ENCODE measurements around the gene LRP8. TPM values are rescaled to one million over a fixed set of nuclear protein-coding genes. Genes with fewer than 3 reads are reported as not detected.

LRP8 gene
- total RNA-seq, 4 donors from 2014 or later = 4.5 to 33.8 (median 5.0) TPM

GRCh38 chr1:53359225-53359933 is 31.5 kb upstream of the LRP8 start:
- H3K4me3 ChIP-seq = no peak overlapping the region
- no peaks in the 10 kb centered on the region for H3K4me1 ChIP-seq
- DNase-seq = peak in 2 of 3 donors; percentile 27 to 33
- H3K27ac ChIP-seq = no peak overlapping the region
- no peaks in the 10 kb centered on the region for H3K36me3 ChIP-seq
- no peaks in the 10 kb centered on the region for H3K27me3 ChIP-seq
- no peaks in the 10 kb centered on the region for H3K9me3 ChIP-seq
- TF ChIP-seq CTCF (IDR thresholded peaks at IDR 0.05) (no peak), POLR2A (IDR thresholded peaks at IDR 0.05) (no peak)

DNA sequence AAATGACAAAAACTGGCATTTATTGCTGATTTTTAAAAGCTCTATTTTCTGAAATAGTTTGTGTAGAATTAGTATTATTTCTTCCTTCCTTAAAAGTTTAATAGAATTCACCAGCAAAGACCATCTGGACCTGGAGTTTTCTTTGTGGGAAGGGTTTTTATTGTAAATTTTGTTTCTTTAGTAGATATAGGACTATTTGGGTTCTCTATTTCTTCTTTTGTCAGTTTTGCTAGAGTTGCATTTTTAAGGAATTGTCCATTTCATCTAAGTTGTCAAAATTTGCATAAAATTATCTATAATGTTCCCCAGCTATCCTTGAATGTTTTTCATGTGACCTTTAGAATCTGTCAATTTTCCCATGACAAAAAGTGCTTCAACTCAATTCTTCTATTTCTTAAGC is 28.8 kb upstream of the LRP8 start:
- H3K36me3 ChIP-seq = no peaks in the 10 kb centered on the region
- H3K4me1 ChIP-seq = no peaks in the 10 kb centered on the region
- no peak for TF ChIP-seq POLR2A (IDR thresholded peaks at IDR 0.05)
- H3K9me3 ChIP-seq = no peaks in the 10 kb centered on the region
- H3K27me3 ChIP-seq = no peaks in the 10 kb centered on the region
- H3K27ac ChIP-seq = no peak overlapping the region
- no peak for DNase-seq
- no peak overlapping the region for H3K4me3 ChIP-seq

DNA sequence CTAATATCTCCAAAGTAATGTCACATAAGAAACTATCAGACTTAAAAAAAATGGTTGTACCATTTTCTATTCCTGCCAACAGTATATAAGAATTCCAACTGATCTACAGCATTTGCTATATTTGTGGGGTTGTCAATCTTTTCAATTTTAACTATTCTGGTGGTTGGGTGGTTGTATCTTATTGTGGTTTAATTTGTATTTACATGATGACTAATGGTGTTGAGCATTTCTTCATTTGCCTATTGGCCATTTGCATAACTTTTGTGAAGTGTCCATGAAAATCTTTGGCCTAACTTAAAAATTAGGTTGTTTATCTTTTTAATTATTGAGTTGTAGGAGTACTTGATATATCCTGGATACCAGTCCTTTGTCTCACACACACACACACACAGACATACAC is 26.2 kb upstream of the LRP8 start:
- Histone ChIP-seq H3K27ac (no peak overlapping the region), H3K4me3 (no peak overlapping the region), H3K4me1 (no peaks in the 10 kb centered on the region), H3K36me3 (no peaks in the 10 kb centered on the region), H3K9me3 (no peaks in the 10 kb centered on the region), H3K27me3 (no peaks in the 10 kb centered on the region)
- no peak for DNase-seq
- TF ChIP-seq CTCF (IDR thresholded peaks at IDR 0.05) = no peak
- TF ChIP-seq POLR2A (IDR thresholded peaks at IDR 0.05) = no peak

DNA sequence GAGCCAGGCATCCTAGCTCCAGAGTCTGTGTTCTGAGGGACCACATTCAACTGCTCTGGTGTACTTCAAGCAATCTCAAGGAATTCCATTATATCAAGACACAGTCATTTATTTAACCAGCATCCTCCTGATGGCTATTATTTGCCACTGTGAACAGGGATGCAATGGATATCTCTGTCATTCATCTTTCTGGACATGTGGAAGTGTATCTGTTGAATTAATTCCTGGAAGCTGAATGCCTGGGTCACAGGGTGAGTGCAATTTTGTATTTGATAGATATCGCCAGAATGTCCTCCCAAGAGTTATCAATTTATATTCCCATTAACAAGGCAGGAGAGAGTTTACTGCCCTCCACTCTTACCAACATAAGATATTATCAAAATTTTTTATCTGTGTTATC is 24.7 kb upstream of the LRP8 start:
- Histone ChIP-seq H3K9me3 (no peaks in the 10 kb centered on the region), H3K27me3 (no peaks in the 10 kb centered on the region), H3K27ac (no peak overlapping the region), H3K4me1 (no peaks in the 10 kb centered on the region), H3K4me3 (no peak overlapping the region), H3K36me3 (no peaks in the 10 kb centered on the region)
- no peak for DNase-seq
- TF ChIP-seq CTCF (IDR thresholded peaks at IDR 0.05) = no peak
- no peak for TF ChIP-seq POLR2A (IDR thresholded peaks at IDR 0.05)

DNA sequence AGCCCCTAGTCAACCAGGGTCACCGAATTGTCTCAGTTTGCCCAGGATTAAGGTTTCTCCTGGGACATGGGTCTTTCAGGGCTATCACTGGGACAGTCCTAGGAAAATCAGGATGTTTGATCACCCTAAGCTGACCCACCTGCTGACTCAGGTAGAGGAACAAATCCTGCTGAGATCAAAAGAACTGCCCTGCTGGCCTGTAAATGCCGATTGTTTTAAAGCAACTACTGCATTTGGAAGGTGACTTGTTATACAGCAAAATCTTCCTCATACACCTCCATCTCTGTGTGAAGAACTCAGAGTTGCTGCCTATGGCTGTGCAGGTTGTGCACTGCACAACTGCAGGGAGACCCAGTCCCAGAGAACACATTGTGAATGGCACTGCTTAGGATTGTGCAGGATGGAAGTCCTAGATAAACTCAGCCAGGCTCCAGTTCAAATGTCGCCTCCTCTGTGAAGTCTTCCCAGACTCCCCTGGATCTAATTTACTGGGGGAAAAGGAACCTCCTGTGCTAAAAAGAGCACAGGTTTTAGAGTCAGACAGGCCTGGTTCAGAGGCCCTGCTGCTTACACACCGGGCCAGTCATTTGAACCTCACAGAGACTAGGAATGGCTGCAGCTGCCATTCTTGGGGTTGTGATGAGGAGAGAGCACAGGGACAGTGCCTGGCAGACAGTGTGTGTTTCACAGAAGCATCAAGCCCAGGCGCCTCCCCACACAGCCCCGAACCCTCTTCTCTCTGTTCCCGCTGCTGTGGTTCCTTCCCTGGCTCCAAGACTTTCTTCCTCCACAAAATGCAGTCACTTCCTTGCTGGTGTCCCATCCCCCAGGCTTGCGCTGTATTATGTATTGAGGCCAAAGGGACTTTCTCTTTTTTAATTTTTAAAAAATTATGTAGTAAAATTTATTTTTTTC is 23.2 kb upstream of the LRP8 start:
- peak in 1 of 3 donors; percentile 17 for DNase-seq

More for the DNA sequence above, 23.2 kb upstream of the LRP8 start:
- Histone ChIP-seq H3K27ac (no peak overlapping the region), H3K4me3 (no peak overlapping the region), H3K27me3 (no peaks in the 10 kb centered on the region), H3K9me3 (no peaks in the 10 kb centered on the region), H3K36me3 (no peaks in the 10 kb centered on the region), H3K4me1 (no peaks in the 10 kb centered on the region)
- TF ChIP-seq POLR2A (IDR thresholded peaks at IDR 0.05) (no peak), CTCF (IDR thresholded peaks at IDR 0.05) (no peak)
